NCI-H345 (cell line): ENCODE results near the gene CERS6.

Experiments used
- DNase-seq: peaks from one replicate; lab custom pipeline; 2025; lab: John Stamatoyannopoulos, UW

Gene CERS6

GRCh38 chr2:168671932-168672331, 215.9 kb downstream of the CERS6 start:
- no peak for DNase-seq

GRCh38 chr2:168673265-168674189, 217.5 kb downstream of the CERS6 start:
- DNase-seq, result no peak

- no peak for DNase-seq
These were observed 222.2 kb downstream of the CERS6 start for GRCh38 chr2:168678153-168678853.

- no peak for DNase-seq
These were observed 223.0 kb downstream of the CERS6 start for GRCh38 chr2:168679081-168679480.

- no peak for DNase-seq
These were observed 223.8 kb downstream of the CERS6 start for GRCh38 chr2:168679741-168680310.

GRCh38 chr2:168683996-168684395, 227.9 kb downstream of the CERS6 start:
- no peak for DNase-seq

- no peak for DNase-seq
These were observed 229.0 kb downstream of the CERS6 start for GRCh38 chr2:168684921-168685599.

GRCh38 chr2:168685600-168686451, 229.8 kb downstream of the CERS6 start:
- no peak for DNase-seq

GRCh38 chr2:168686452-168687191, 230.6 kb downstream of the CERS6 start:
- no peak for DNase-seq

- DNase-seq, result peak; percentile 20
These were observed 231.2 kb downstream of the CERS6 start for GRCh38 chr2:168687314-168687713.

- no peak for DNase-seq
These were observed 234.4 kb downstream of the CERS6 start for GRCh38 chr2:168690381-168690885.

- DNase-seq, result no peak
These were observed 235.1 kb downstream of the CERS6 start for GRCh38 chr2:168691221-168691620.

- DNase-seq, result no peak
These were observed 236.2 kb downstream of the CERS6 start for GRCh38 chr2:168692132-168692744.

GRCh38 chr2:168694173-168694572, 238.1 kb downstream of the CERS6 start:
- DNase-seq, result no peak

GRCh38 chr2:168694866-168695265, 238.8 kb downstream of the CERS6 start:
- peak; percentile 13 for DNase-seq

- no peak for DNase-seq
These were observed 241.6 kb downstream of the CERS6 start for GRCh38 chr2:168697668-168698121.

- DNase-seq, result no peak
These were observed 242.9 kb downstream of the CERS6 start for GRCh38 chr2:168698969-168699368.

- peak; percentile 19 for DNase-seq
These were observed 243.9 kb downstream of the CERS6 start for GRCh38 chr2:168699844-168700417.

GRCh38 chr2:168700615-168701245, 244.7 kb downstream of the CERS6 start:
- no peak for DNase-seq
